Naive thymus-derived CD4-positive, alpha-beta T cell (primary cell): ENCODE results near the gene TUBG2. TPM values are rescaled to one million over a fixed set of nuclear protein-coding genes. Genes with fewer than 3 reads are reported as not detected.

Source experiments
- ATAC-seq: fragments of 150-1000 bp; cut with Tn5 transposase; 2 replicates; pipeline ENCODE4 v1.10.0; 2021; ENCODE audit warnings: mild to moderate bottlenecking, moderate library complexity
- CTCF ChIA-PET: fragments of 350-600 bp; sonication (Branson Sonifier 250); formaldehyde crosslinking; loops from one replicate; lab custom pipeline; 2021; ENCODE audit warnings: antibody characterized with exemption; lab: Charles Lee
- POLR2A ChIA-PET: fragments of 350-600 bp; sonication (Branson Sonifier 250); formaldehyde crosslinking; loops from one replicate; lab custom pipeline; 2021; ENCODE audit warnings: antibody characterized with exemption, inconsistent platforms; lab: Charles Lee
- DNase-seq, 9 donors: peaks; one replicate each; pipeline versions ENCODE4 v3.0.0 to v3.0.0-alpha.2; 2020 to 2022; ENCODE audit warnings: mixed read lengths in 1 of 9
- H3K27ac ChIP-seq: one replicate; pipeline ENCODE4 v1.7.0; 2013; ENCODE audit warnings: mild to moderate bottlenecking, low read depth, low read length, moderate library complexity
- H3K27me3 ChIP-seq, 2 donors: one replicate each; pipeline ENCODE4 v1.7.0; 2013; ENCODE audit warnings: low read length in 2 of 2, mild to moderate bottlenecking in 2 of 2, moderate library complexity in 2 of 2; ENCODE audit not compliant: control insufficient read depth in 2 of 2, insufficient read depth in 2 of 2
- H3K36me3 ChIP-seq, 3 experiments: 1 replicate in 2 of 3; 2 replicates in 1 of 3; pipeline ENCODE4 v1.7.0; 2013; ENCODE audit warnings: low read length in 3 of 3, mild to moderate bottlenecking in 3 of 3, moderate library complexity in 1 of 3; ENCODE audit not compliant: insufficient read depth in 3 of 3, control insufficient read depth in 2 of 3
- H3K4me1 ChIP-seq, 2 donors: one replicate each; pipeline ENCODE4 v1.7.0; 2013; ENCODE audit warnings: low read length in 2 of 2, mild to moderate bottlenecking in 2 of 2, moderate library complexity in 1 of 2; ENCODE audit not compliant: control insufficient read depth in 2 of 2, insufficient read depth in 2 of 2
- H3K4me3 ChIP-seq: 2 replicates; pipeline ENCODE4 v1.7.0; 2013; ENCODE audit warnings: mild to moderate bottlenecking, low read length
- H3K9me3 ChIP-seq, 3 experiments: 1 replicate in 2 of 3; 2 replicates in 1 of 3; pipeline ENCODE4 v1.7.0; 2013; ENCODE audit warnings: low read length in 3 of 3; ENCODE audit not compliant: control insufficient read depth in 2 of 3
- H3K27ac Mint-ChIP-seq, 9 donors: one replicate each; pipeline ENCODE4 v1.8.0; 2020 to 2022; ENCODE audit warnings: mixed read lengths in 9 of 9, mild to moderate bottlenecking in 8 of 9, moderate library complexity in 5 of 9, inconsistent platforms in 2 of 9
- H3K27me3 Mint-ChIP-seq, 5 donors: one replicate each; pipeline ENCODE4 v1.8.0; 2021 to 2022; ENCODE audit warnings: mixed read lengths in 5 of 5, mild to moderate bottlenecking in 1 of 5
- H3K36me3 Mint-ChIP-seq, 5 donors: one replicate each; pipeline ENCODE4 v1.8.0; 2020 to 2022; ENCODE audit warnings: mixed read lengths in 5 of 5, mild to moderate bottlenecking in 3 of 5, inconsistent platforms in 1 of 5
- H3K4me1 Mint-ChIP-seq, 7 donors: one replicate each; pipeline ENCODE4 v1.8.0; 2020 to 2022; ENCODE audit warnings: mixed read lengths in 7 of 7, mild to moderate bottlenecking in 3 of 7, inconsistent platforms in 1 of 7
- H3K4me3 Mint-ChIP-seq, 10 donors: one replicate each; pipeline ENCODE4 v1.8.0; 2020 to 2022; ENCODE audit warnings: mild to moderate bottlenecking in 10 of 10, mixed read lengths in 10 of 10, moderate library complexity in 6 of 10, inconsistent platforms in 2 of 10
- H3K9me3 Mint-ChIP-seq, 11 donors: one replicate each; pipeline ENCODE4 v1.8.0; 2020 to 2022; ENCODE audit warnings: mixed read lengths in 11 of 11, mild to moderate bottlenecking in 4 of 11, inconsistent platforms in 1 of 11, moderate library complexity in 1 of 11
- intact Hi-C, 2 donors: fragments of 100-400 bp; cut with micrococcal nuclease; formaldehyde crosslinking; loops; one replicate each; pipeline ENCODE4 v1.15.1; 2023
- polyA plus RNA-seq, 2 donors: library from polyadenylated mRNA; unstranded; fragments of 300-500 nt; fragmentation: Illumina TruSeq; gene quantifications; one replicate each; pipeline ENCODE4 v1.2.3, GENCODE V29; 2021
- total RNA-seq, 6 experiments: library from RNA in 5 of 6; stranded (reverse) in 5 of 6; gene quantifications; 1 replicate in 5 of 6; 2 replicates in 1 of 6; pipeline ENCODE4 v1.2.3 and lab custom pipeline; 2021 to 2026

Gene TUBG2
- total and polyA plus RNA-seq, 7 experiments from 2014 or later, result 4.9 to 20.3 (median 10.4) TPM

- no peaks in the 10 kb centered on the region for H3K9me3 ChIP-seq
- ChIA-PET POLR2A (no interaction called here), CTCF (no interaction called here)
- H3K27me3 Mint-ChIP-seq, result peaks cover 5 to 26% (median 9%) of the 10 kb centered on the region in 5 donors
- H3K4me1 Mint-ChIP-seq, result peaks cover 7 to 10% (median 7%) of the 10 kb centered on the region in 7 donors
- intact Hi-C loops, result no loop called here
- no peak overlapping the region for H3K4me3 ChIP-seq
- H3K36me3 ChIP-seq, result no peaks in the 10 kb centered on the region
- no peaks in the 10 kb centered on the region for H3K4me1 ChIP-seq
- peaks cover 0 to 4% (median 0%) of the 10 kb centered on the region in 11 donors for H3K9me3 Mint-ChIP-seq
- no peak overlapping the region for H3K27ac ChIP-seq
- H3K4me3 Mint-ChIP-seq, result no peak overlapping the region
- peaks cover 0 to 4% of the 10 kb centered on the region in 2 donors for H3K27me3 ChIP-seq
- no peak overlapping the region for H3K27ac Mint-ChIP-seq
- H3K36me3 Mint-ChIP-seq, result peaks cover 0 to 6% (median 0%) of the 10 kb centered on the region in 5 donors
- DNase-seq (no peak), ATAC-seq (no peak)
Measured at GRCh38 chr17:42687707-42688320, 28.7 kb downstream of the TUBG2 start.

DNA sequence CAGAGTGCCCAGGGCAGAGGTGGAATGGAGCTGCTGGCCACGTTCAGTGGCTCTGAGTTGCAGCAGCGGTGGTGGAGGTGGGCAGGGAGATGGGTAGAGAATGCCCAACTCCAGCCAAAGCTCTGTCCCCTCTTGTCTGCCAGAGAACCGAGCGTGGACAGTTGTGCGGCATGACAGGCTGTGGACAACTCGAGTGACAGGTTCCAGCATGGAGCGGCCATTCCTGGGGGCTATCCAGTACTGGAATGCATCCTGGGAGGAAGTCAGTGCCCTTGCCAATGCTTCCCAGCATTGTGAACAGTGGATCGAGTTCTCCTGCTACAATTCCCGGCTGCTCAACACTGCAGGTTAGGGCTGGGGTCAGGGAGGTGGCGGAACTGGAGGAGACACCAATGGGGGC is 31.5 kb downstream of the TUBG2 start:
- ChIA-PET CTCF (no interaction called here), POLR2A (interaction anchor here (1.8 kb wide), 1 partner anchor 11 kb away, joined by 5 read pairs; no protein-coding TSS in a partner anchor)
- Mint-ChIP-seq H3K27ac (no peak overlapping the region), H3K4me3 (no peak overlapping the region), H3K27me3 (peaks cover 0 to 3% (median 0%) of the 10 kb centered on the region in 5 donors), H3K9me3 (peaks cover 0 to 1% (median 0%) of the 10 kb centered on the region in 11 donors), H3K4me1 (peaks cover 0 to 1% (median 0%) of the 10 kb centered on the region in 7 donors), H3K36me3 (peaks cover 0 to 6% (median 0%) of the 10 kb centered on the region in 5 donors)
- H3K27me3 ChIP-seq, result no peaks in the 10 kb centered on the region
- H3K36me3 ChIP-seq, result no peaks in the 10 kb centered on the region
- DNase-seq (no peak), ATAC-seq (no peak)
- H3K4me3 ChIP-seq, result no peak overlapping the region
- no peaks in the 10 kb centered on the region for H3K9me3 ChIP-seq
- no peak overlapping the region for H3K27ac ChIP-seq
- no peaks in the 10 kb centered on the region for H3K4me1 ChIP-seq
- intact Hi-C loops, result no loop called here

- H3K4me1 Mint-ChIP-seq, result peaks cover 0 to 1% (median 0%) of the 10 kb centered on the region in 7 donors
- H3K4me1 ChIP-seq, result no peaks in the 10 kb centered on the region
- no peak overlapping the region for H3K4me3 Mint-ChIP-seq
- no peaks in the 10 kb centered on the region for H3K27me3 Mint-ChIP-seq
- intact Hi-C loops, result no loop called here
- no peak overlapping the region for H3K4me3 ChIP-seq
- ATAC-seq, result no peak
- no peak for DNase-seq
- ChIA-PET POLR2A (interaction anchor here (1.8 kb wide), 1 partner anchor 11 kb away, joined by 5 read pairs; no protein-coding TSS in a partner anchor), CTCF (no interaction called here)
- no peaks in the 10 kb centered on the region for H3K9me3 ChIP-seq
- no peak overlapping the region for H3K27ac Mint-ChIP-seq
- no peaks in the 10 kb centered on the region for H3K36me3 ChIP-seq
- no peak overlapping the region for H3K27ac ChIP-seq
- peaks cover 0 to 1% (median 0%) of the 10 kb centered on the region in 11 donors for H3K9me3 Mint-ChIP-seq
- H3K27me3 ChIP-seq, result no peaks in the 10 kb centered on the region
- peaks cover 0 to 6% (median 0%) of the 10 kb centered on the region in 5 donors for H3K36me3 Mint-ChIP-seq
Measured at GRCh38 chr17:42691021-42691545, 32.0 kb downstream of the TUBG2 start.

DNA sequence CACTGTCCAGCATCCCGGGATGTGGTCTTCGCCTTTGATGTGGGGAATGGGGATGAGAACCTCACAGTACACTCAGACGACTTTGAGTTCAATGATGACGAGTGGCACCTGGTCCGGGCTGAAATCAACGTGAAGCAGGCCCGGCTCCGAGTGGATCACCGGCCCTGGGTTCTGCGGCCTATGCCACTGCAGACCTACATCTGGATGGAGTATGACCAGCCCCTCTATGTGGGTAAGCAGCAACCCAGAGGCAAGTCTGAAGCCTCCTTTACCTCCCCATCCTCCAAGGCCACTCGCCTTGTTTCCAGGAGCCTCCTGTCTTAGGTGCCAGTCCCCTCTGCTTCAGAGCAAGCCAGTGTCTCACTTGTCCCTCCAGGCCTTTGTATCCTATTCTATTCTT is 33.4 kb downstream of the TUBG2 start:
- intact Hi-C loops, result no loop called here
- ChIA-PET POLR2A (interaction anchor here (0.5 kb wide), 1 partner anchor 225 kb away, joined by 6 read pairs; no protein-coding TSS in a partner anchor), CTCF (no interaction called here)
- Mint-ChIP-seq H3K27ac (no peak overlapping the region), H3K27me3 (no peaks in the 10 kb centered on the region), H3K9me3 (peaks cover 0 to 1% (median 0%) of the 10 kb centered on the region in 11 donors), H3K4me1 (peaks cover 0 to 1% (median 0%) of the 10 kb centered on the region in 7 donors), H3K4me3 (no peak overlapping the region), H3K36me3 (peaks cover 0 to 5% (median 0%) of the 10 kb centered on the region in 5 donors)
- Histone ChIP-seq H3K36me3 (peaks cover 0 to 3% (median 0%) of the 10 kb centered on the region in 3 experiments), H3K4me1 (no peaks in the 10 kb centered on the region), H3K27me3 (no peaks in the 10 kb centered on the region), H3K9me3 (no peaks in the 10 kb centered on the region), H3K27ac (no peak overlapping the region), H3K4me3 (no peak overlapping the region)
- ATAC-seq (no peak), DNase-seq (no peak)

- Mint-ChIP-seq H3K27me3 (no peaks in the 10 kb centered on the region), H3K4me3 (no peak overlapping the region), H3K9me3 (no peaks in the 10 kb centered on the region), H3K4me1 (peaks cover 0 to 1% (median 0%) of the 10 kb centered on the region in 7 donors), H3K27ac (no peak overlapping the region), H3K36me3 (peaks cover 0 to 7% (median 0%) of the 10 kb centered on the region in 5 donors)
- no peaks in the 10 kb centered on the region for H3K27me3 ChIP-seq
- ATAC-seq, result no peak
- no peaks in the 10 kb centered on the region for H3K4me1 ChIP-seq
- no peak overlapping the region for H3K27ac ChIP-seq
- ChIA-PET CTCF (no interaction called here), POLR2A (no interaction called here)
- intact Hi-C loops, result no loop called here
- H3K4me3 ChIP-seq, result no peak overlapping the region
- no peak for DNase-seq
- H3K9me3 ChIP-seq, result no peaks in the 10 kb centered on the region
- peaks cover 0 to 7% (median 0%) of the 10 kb centered on the region in 3 experiments for H3K36me3 ChIP-seq
Measured at GRCh38 chr17:42694524-42694923, 35.4 kb downstream of the TUBG2 start.

GRCh38 chr17:42695500-42695899 is 36.4 kb downstream of the TUBG2 start:
- no peaks in the 10 kb centered on the region for H3K9me3 Mint-ChIP-seq

More at GRCh38 chr17:42695500-42695899, 36.4 kb downstream of the TUBG2 start:
- POLR2A ChIA-PET, result interaction anchor here (0.6 kb wide), 1 partner anchor 310 kb away, joined by 4 read pairs; no protein-coding TSS in a partner anchor
- no peak for DNase-seq
- intact Hi-C loops, result no loop called here
- no peak overlapping the region for H3K27ac ChIP-seq
- Mint-ChIP-seq H3K36me3 (peaks cover 0 to 14% (median 0%) of the 10 kb centered on the region in 5 donors), H3K27me3 (no peaks in the 10 kb centered on the region), H3K27ac (peak overlapping the region in 1 of 9 donors; percentile 37), H3K4me3 (no peak overlapping the region), H3K4me1 (peaks cover 0 to 1% (median 0%) of the 10 kb centered on the region in 7 donors)
- CTCF ChIA-PET, result no interaction called here
- no peak overlapping the region for H3K4me3 ChIP-seq
- ATAC-seq, result no peak
- H3K36me3 ChIP-seq, result peaks cover 0 to 15% (median 0%) of the 10 kb centered on the region in 3 experiments
- H3K9me3 ChIP-seq, result no peaks in the 10 kb centered on the region
- H3K27me3 ChIP-seq, result no peaks in the 10 kb centered on the region
- H3K4me1 ChIP-seq, result no peaks in the 10 kb centered on the region
